ENCODE measurements around the gene EIF3B. TPM values are rescaled to one million over a fixed set of nuclear protein-coding genes. Genes with fewer than 3 reads are reported as not detected.

Gene EIF3B
- total and polyA plus RNA-seq, 4 donors: 82.5 to 133 (median 96.0) TPM

DNA sequence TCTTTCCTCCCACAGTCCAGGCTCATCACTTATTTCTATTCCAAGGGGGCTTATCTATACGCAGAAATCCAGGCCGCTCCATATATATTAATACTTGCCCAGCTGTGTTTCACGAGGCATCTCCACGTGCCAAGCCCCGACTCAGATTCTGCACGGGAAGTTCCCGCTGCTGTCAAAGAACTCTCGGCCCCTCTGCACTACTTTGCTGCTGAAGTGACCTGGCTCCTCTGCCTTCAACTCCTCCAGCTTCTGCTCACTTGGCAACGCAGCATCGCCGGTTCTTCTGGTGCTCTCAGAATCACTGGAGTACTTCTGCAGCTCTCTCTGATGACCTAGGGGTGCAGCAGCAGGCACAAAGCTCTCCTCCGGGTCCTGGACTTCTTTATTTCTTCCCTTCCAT, 39.1 kb downstream of the EIF3B start:
- 47 to 66% methylated on average over 12 of the region's 12 CpGs for WGBS, 2 donors
- Histone ChIP-seq H3K27me3 (ENCODE audit: control insufficient read depth in 3 of 3, insufficient read depth in 3 of 3, low read length in 2 of 3) (no peaks in the 10 kb centered on the region), H3K4me3 (no peak overlapping the region), H3K9ac (ENCODE audit: insufficient read depth in 1 of 2, low read length in 2 of 2) (no peak overlapping the region), H3K27ac (ENCODE audit: low read depth in 1 of 2, low read length in 1 of 2) (no peak overlapping the region), H3K9me3 (ENCODE audit: control insufficient read depth in 4 of 4, insufficient read depth in 3 of 4, low read length in 3 of 4) (no peaks in the 10 kb centered on the region), H3K4me1 (ENCODE audit: control insufficient read depth in 5 of 5, insufficient read depth in 5 of 5, low read length in 5 of 5) (peaks cover 0 to 4% (median 0%) of the 10 kb centered on the region in 5 donors), H3K36me3 (ENCODE audit: control insufficient read depth in 4 of 4, insufficient read depth in 4 of 4, low read length in 4 of 4) (no peaks in the 10 kb centered on the region)
- DNase-seq (peak in 1 of 3 donors; percentile 20), ATAC-seq (ENCODE audit: insufficient read depth, low FRiP score) (no peak)
- TF ChIP-seq, protein P1, sequence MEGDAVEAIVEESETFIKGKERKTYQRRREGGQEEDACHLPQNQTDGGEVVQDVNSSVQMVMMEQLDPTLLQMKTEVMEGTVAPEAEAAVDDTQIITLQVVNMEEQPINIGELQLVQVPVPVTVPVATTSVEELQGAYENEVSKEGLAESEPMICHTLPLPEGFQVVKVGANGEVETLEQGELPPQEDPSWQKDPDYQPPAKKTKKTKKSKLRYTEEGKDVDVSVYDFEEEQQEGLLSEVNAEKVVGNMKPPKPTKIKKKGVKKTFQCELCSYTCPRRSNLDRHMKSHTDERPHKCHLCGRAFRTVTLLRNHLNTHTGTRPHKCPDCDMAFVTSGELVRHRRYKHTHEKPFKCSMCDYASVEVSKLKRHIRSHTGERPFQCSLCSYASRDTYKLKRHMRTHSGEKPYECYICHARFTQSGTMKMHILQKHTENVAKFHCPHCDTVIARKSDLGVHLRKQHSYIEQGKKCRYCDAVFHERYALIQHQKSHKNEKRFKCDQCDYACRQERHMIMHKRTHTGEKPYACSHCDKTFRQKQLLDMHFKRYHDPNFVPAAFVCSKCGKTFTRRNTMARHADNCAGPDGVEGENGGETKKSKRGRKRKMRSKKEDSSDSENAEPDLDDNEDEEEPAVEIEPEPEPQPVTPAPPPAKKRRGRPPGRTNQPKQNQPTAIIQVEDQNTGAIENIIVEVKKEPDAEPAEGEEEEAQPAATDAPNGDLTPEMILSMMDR (IDR thresholded peaks at IDR 0.05; ENCODE audit: control extremely low read depth, extremely low read depth): no peak

DNA sequence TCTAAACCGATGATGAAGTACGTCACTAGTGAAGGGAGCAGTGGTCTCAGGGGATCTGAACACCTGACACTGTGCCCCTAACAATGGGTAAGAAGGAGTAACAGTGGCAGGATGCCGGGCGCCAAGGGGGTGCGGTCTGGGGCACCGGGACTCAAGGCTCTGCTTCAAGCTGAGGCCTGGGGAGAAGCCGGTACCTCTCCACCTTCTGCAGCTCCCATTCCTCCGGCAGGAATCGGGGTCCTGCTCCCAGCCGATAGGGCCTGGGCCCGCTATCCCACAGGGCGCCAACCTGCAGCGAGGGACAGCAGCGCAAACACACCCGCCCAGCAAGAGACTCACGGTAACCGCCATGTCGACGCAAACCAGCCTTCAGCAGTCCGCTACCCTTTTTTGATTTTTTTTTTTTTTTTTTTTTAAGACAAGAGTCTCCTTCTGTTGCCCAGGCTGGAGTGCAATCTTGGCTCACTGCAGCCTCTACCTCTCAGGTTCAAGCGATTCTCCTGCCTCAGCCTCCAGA, 40.0 kb downstream of the EIF3B start:
- no peak for ATAC-seq (ENCODE audit: insufficient read depth, low FRiP score)
- H3K4me3 ChIP-seq: no peak overlapping the region
- H3K27me3 ChIP-seq (ENCODE audit: control insufficient read depth in 3 of 3, insufficient read depth in 3 of 3, low read length in 2 of 3): no peaks in the 10 kb centered on the region
- H3K9me3 ChIP-seq (ENCODE audit: control insufficient read depth in 4 of 4, insufficient read depth in 3 of 4, low read length in 3 of 4): no peaks in the 10 kb centered on the region
- no peak for DNase-seq
- no peaks in the 10 kb centered on the region for H3K36me3 ChIP-seq (ENCODE audit: control insufficient read depth in 4 of 4, insufficient read depth in 4 of 4, low read length in 4 of 4)
- TF ChIP-seq, protein P1 (IDR thresholded peaks at IDR 0.05; ENCODE audit: control extremely low read depth, extremely low read depth): no peak
- H3K9ac ChIP-seq (ENCODE audit: insufficient read depth in 1 of 2, low read length in 2 of 2): no peak overlapping the region
- peaks cover 0 to 6% (median 2%) of the 10 kb centered on the region in 5 donors for H3K4me1 ChIP-seq (ENCODE audit: control insufficient read depth in 5 of 5, insufficient read depth in 5 of 5, low read length in 5 of 5)
- WGBS, 2 donors: 94 to 96% methylated on average over 21 of the region's 21 CpGs
- H3K27ac ChIP-seq (ENCODE audit: low read depth in 1 of 2, low read length in 1 of 2): no peak overlapping the region

DNA sequence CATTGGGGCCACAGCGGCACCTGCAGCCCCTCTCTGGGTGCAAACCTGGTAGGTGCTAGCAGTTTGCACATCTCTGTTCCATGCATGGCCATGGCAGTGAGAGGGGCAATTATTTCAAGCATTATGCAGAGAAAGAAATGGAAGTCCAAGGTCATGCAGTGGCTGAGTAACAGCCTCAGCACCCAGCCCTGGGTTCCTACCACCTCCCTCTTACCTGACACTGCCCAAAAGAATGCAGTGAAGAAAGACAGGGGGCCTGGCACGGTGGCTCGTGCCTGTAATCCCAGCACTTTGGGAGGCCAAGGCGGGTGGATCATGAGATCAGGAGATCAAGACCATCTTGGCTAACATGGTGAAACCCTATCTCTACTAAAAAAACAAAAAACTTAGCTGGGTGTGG, 43.9 kb downstream of the EIF3B start:
- DNase-seq (no peak), ATAC-seq (ENCODE audit: insufficient read depth, low FRiP score) (no peak)
- peaks cover 2 to 10% (median 9%) of the 10 kb centered on the region in 5 donors for H3K4me1 ChIP-seq (ENCODE audit: control insufficient read depth in 5 of 5, insufficient read depth in 5 of 5, low read length in 5 of 5)
- H3K36me3 ChIP-seq (ENCODE audit: control insufficient read depth in 4 of 4, insufficient read depth in 4 of 4, low read length in 4 of 4): no peaks in the 10 kb centered on the region
- no peak overlapping the region for H3K9ac ChIP-seq (ENCODE audit: insufficient read depth in 1 of 2, low read length in 2 of 2)
- no peaks in the 10 kb centered on the region for H3K9me3 ChIP-seq (ENCODE audit: control insufficient read depth in 4 of 4, insufficient read depth in 3 of 4, low read length in 3 of 4)
- TF ChIP-seq, protein P1 (IDR thresholded peaks at IDR 0.05; ENCODE audit: control extremely low read depth, extremely low read depth): no peak
- 93 to 98% methylated on average over 4 of the region's 4 CpGs for WGBS, 2 donors
- no peak overlapping the region for H3K4me3 ChIP-seq
- H3K27me3 ChIP-seq (ENCODE audit: control insufficient read depth in 3 of 3, insufficient read depth in 3 of 3, low read length in 2 of 3): no peaks in the 10 kb centered on the region
- no peak overlapping the region for H3K27ac ChIP-seq (ENCODE audit: low read depth in 1 of 2, low read length in 1 of 2)

Data from lung (tissue), 12 donors.